ENCODE measurements around the gene IFNA13. TPM values are rescaled to one million over a fixed set of nuclear protein-coding genes. Genes with fewer than 3 reads are reported as not detected.

The IFNA13 gene
- total RNA-seq, 1 donor from 2014 or later, result not detected

- H3K27me3 Mint-ChIP-seq (ENCODE audit: unreplicated experiment), result peaks cover 13% of the 10 kb centered on the region
- peaks cover 26% of the 10 kb centered on the region for H3K36me3 Mint-ChIP-seq (ENCODE audit: unreplicated experiment)
- peaks cover 4% of the 10 kb centered on the region for H3K4me1 Mint-ChIP-seq (ENCODE audit: unreplicated experiment)
- no peak overlapping the region for H3K4me3 Mint-ChIP-seq (ENCODE audit: unreplicated experiment)
- no peak for DNase-seq (ENCODE audit: extremely low spot score, unreplicated experiment)
- H3K9me3 Mint-ChIP-seq (ENCODE audit: unreplicated experiment), result no peaks in the 10 kb centered on the region
- no peak overlapping the region for H3K27ac Mint-ChIP-seq (ENCODE audit: unreplicated experiment)
- TF ChIP-seq, protein P1, sequence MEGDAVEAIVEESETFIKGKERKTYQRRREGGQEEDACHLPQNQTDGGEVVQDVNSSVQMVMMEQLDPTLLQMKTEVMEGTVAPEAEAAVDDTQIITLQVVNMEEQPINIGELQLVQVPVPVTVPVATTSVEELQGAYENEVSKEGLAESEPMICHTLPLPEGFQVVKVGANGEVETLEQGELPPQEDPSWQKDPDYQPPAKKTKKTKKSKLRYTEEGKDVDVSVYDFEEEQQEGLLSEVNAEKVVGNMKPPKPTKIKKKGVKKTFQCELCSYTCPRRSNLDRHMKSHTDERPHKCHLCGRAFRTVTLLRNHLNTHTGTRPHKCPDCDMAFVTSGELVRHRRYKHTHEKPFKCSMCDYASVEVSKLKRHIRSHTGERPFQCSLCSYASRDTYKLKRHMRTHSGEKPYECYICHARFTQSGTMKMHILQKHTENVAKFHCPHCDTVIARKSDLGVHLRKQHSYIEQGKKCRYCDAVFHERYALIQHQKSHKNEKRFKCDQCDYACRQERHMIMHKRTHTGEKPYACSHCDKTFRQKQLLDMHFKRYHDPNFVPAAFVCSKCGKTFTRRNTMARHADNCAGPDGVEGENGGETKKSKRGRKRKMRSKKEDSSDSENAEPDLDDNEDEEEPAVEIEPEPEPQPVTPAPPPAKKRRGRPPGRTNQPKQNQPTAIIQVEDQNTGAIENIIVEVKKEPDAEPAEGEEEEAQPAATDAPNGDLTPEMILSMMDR (IDR thresholded peaks at IDR 0.05), result no peak
Measured at GRCh38 chr9:21320465-21320864, 47.4 kb downstream of the IFNA13 start.

DNA sequence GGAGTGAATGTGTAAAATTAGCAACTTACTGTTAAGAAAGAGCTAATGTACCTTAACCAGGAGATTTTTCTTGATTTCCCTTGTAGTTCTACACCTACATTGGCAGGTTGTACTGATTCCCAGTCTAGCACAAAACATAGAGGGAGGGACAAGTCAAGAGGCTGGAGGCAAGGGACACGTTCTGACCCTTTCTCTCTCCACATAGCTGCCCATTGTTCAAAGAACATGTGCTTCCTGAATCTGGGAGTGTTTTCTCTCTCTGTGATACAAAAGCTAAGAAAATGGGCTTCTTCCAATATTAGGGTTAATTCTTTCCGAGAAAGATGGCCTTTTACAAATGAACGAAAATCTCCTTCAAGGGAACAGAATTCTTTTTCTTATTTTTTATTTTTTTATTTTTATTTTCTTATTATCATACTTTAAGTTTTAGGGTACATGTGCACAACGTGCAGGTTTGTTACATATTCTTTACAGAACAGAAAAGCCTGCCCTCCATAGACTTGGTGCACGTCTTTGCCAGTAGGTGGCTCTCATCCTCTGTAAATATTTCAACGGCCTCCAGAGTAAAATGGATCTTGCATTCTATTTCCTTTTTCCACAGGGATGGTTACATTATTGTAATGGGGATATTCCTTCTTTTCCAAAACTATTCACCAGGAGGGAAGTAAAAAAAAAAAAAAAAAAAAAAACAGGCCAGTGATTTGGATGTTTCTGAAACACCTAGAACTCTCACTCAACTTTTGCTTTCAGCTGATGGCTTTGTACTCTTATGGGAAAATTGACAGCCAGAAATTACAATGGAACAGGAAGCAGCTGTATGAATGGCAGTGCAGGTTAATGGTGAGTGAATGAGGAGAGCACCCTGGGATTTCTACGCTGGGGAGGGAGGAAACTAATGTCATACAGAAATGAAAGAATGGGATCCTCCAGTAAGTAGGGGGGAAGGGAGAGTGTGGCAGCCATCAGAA, 49.6 kb downstream of the IFNA13 start:
- peaks cover 29% of the 10 kb centered on the region for H3K27me3 Mint-ChIP-seq (ENCODE audit: unreplicated experiment)
- H3K36me3 Mint-ChIP-seq (ENCODE audit: unreplicated experiment), result peaks cover 11% of the 10 kb centered on the region
- no peak overlapping the region for H3K27ac Mint-ChIP-seq (ENCODE audit: unreplicated experiment)
- H3K9me3 Mint-ChIP-seq (ENCODE audit: unreplicated experiment), result no peaks in the 10 kb centered on the region
- TF ChIP-seq, protein P1 (IDR thresholded peaks at IDR 0.05), result peak; percentile 79
- DNase-seq (ENCODE audit: extremely low spot score, unreplicated experiment), result no peak
- peaks cover 4% of the 10 kb centered on the region for H3K4me1 Mint-ChIP-seq (ENCODE audit: unreplicated experiment)
- no peak overlapping the region for H3K4me3 Mint-ChIP-seq (ENCODE audit: unreplicated experiment)

Other genes starting within 250 kb of the IFNA13 start
- gene IFNW1, start 226.2 kb downstream of the IFNA13 start, total RNA-seq, result not detected in 2 replicates
- not detected in 2 replicates for gene IFNA21, start 201.4 kb downstream of the IFNA13 start, total RNA-seq
- gene IFNA4, start 180.5 kb downstream of the IFNA13 start, total RNA-seq, result not detected in 2 replicates
- gene IFNA7, start 165.9 kb downstream of the IFNA13 start, total RNA-seq, result not detected in 2 replicates
- gene IFNA10, start 160.9 kb downstream of the IFNA13 start, total RNA-seq, result not detected in 2 replicates
- gene IFNA16, start 150.7 kb downstream of the IFNA13 start, total RNA-seq, result not detected in 2 replicates
- not detected in 2 replicates for gene IFNA17, start 139.8 kb downstream of the IFNA13 start, total RNA-seq
- gene IFNA14, start 128.1 kb downstream of the IFNA13 start, total RNA-seq, result not detected in 2 replicates
- gene IFNA5, start 62.7 kb downstream of the IFNA13 start, total RNA-seq, result not detected in 2 replicates
- 33.6 and 35.2 TPM in 2 replicates for gene KLHL9, start 32.7 kb downstream of the IFNA13 start, total RNA-seq
- gene IFNA6, start 17.2 kb downstream of the IFNA13 start, total RNA-seq, result not detected in 2 replicates
- not detected in 2 replicates for gene IFNA2, start 17.3 kb upstream of the IFNA13 start, total RNA-seq
- not detected in 2 replicates for gene IFNA8, start 41.1 kb upstream of the IFNA13 start, total RNA-seq
- gene IFNA1, start 72.4 kb upstream of the IFNA13 start, total RNA-seq, result not detected in 2 replicates
- not detected in 2 replicates for gene IFNE, start 114.3 kb upstream of the IFNA13 start, total RNA-seq

All from osteocyte (in vitro differentiated cells).